IMR-90 (cell line): ENCODE measurements around the gene KCTD16. TPM values are rescaled to one million over a fixed set of nuclear protein-coding genes. Genes with fewer than 3 reads are reported as not detected.

Experiments
- ATAC-seq: fragments of 200-7000 bp; cut with Tn5 transposase; 2 replicates; pipeline ENCODE4 v1.9.1; 2020; ENCODE audit warnings: low read depth, mild to moderate bottlenecking, moderate library complexity
- BruUV-seq: library from RNA; stranded (reverse); fragments of 400-500 nt; replicated peaks from 2 replicates; lab custom pipeline; 2021; lab: Mats Ljungman, UMichigan
- CTCF ChIA-PET: fragments of 300-600 bp; formaldehyde crosslinking; extraction: SDS; loops from one replicate; lab custom pipeline; 2021; ENCODE audit warnings: antibody characterized with exemption; lab: Yijun Ruan, JAX
- POLR2A ChIA-PET: fragments of 300-600 bp; sonication (Branson Sonifier 250); formaldehyde crosslinking; loops from one replicate; lab custom pipeline; 2022; ENCODE audit warnings: antibody characterized with exemption; ENCODE audit not compliant: unreplicated experiment; lab: Charles Lee
- DNase-seq: peaks from one replicate; pipeline ENCODE4 v3.0.0; 2013
- H2AFZ ChIP-seq: replicated peaks from 2 replicates; pipeline ENCODE3; 2013; ENCODE audit warnings: low read length, mild to moderate bottlenecking; ENCODE audit not compliant: poor library complexity
- H2AK5ac ChIP-seq: 2 replicates; pipeline ENCODE4 v1.6.1; 2013; ENCODE audit warnings: low read depth, low read length, inconsistent platforms
- H2AK9ac ChIP-seq: replicated peaks from 2 replicates; pipeline ENCODE3; 2013; ENCODE audit warnings: mild to moderate bottlenecking, low read depth, low read length, moderate library complexity; ENCODE audit not compliant: poor library complexity
- H2BK120ac ChIP-seq: 2 replicates; pipeline ENCODE4 v1.6.1; 2013; ENCODE audit warnings: low read depth, low read length, inconsistent platforms
- H2BK15ac ChIP-seq: 3 replicates; pipeline ENCODE4 v1.6.1; 2013; ENCODE audit warnings: low read depth, low read length, inconsistent platforms
- H2BK20ac ChIP-seq: 2 replicates; pipeline ENCODE4 v1.6.1; 2013; ENCODE audit warnings: low read depth, mild to moderate bottlenecking, inconsistent platforms, low read length, moderate library complexity
- H2BK5ac ChIP-seq: 2 replicates; pipeline ENCODE4 v1.6.1; 2013; ENCODE audit warnings: mild to moderate bottlenecking, low read depth, low read length, inconsistent platforms; ENCODE audit not compliant: poor library complexity, severe bottlenecking
- H3K14ac ChIP-seq: replicated peaks from 2 replicates; pipeline ENCODE4 v1.6.1; 2013; ENCODE audit warnings: low read depth, low read length, inconsistent platforms
- H3K18ac ChIP-seq: 2 replicates; pipeline ENCODE4 v1.6.1; 2013; ENCODE audit warnings: low read depth, low read length, control low read depth
- H3K23ac ChIP-seq: 2 replicates; pipeline ENCODE4 v1.6.1; 2013; ENCODE audit warnings: low read depth, low read length, inconsistent platforms
- H3K27ac ChIP-seq: 2 replicates; pipeline ENCODE4 v1.5.1; 2013; ENCODE audit warnings: mild to moderate bottlenecking, control low read depth, low read length; ENCODE audit not compliant: insufficient read depth
- H3K27me3 ChIP-seq: 2 replicates; pipeline ENCODE4 v1.6.1; 2013; ENCODE audit warnings: low read length; ENCODE audit not compliant: control insufficient read depth, insufficient read depth
- H3K36me3 ChIP-seq: 2 replicates; pipeline ENCODE4 v1.6.1; 2013; ENCODE audit warnings: low read length, mixed read lengths; ENCODE audit not compliant: control insufficient read depth, insufficient read depth
- H3K4ac ChIP-seq: 2 replicates; pipeline ENCODE4 v1.6.1; 2013; ENCODE audit warnings: low read depth, low read length, inconsistent platforms
- H3K4me1 ChIP-seq: 2 replicates; pipeline ENCODE4 v1.6.1; 2013; ENCODE audit warnings: low read length, mixed read lengths; ENCODE audit not compliant: control insufficient read depth, insufficient read depth
- H3K4me2 ChIP-seq: 2 replicates; pipeline ENCODE4 v1.6.1; 2013; ENCODE audit warnings: low read depth, mild to moderate bottlenecking, control low read depth, low read length, moderate library complexity
- H3K4me3 ChIP-seq: 2 replicates; pipeline ENCODE4 v1.5.1; 2013; ENCODE audit warnings: low read depth, mild to moderate bottlenecking, control low read depth, low read length, moderate library complexity; ENCODE audit not compliant: insufficient read depth
- H3K56ac ChIP-seq: 2 replicates; pipeline ENCODE4 v1.6.1; 2013; ENCODE audit warnings: low read length, inconsistent platforms; ENCODE audit not compliant: insufficient read depth; ENCODE audit errors: extremely low read depth
- H3K79me1 ChIP-seq, 2 experiments: 2 replicates each; pipeline ENCODE4 v1.6.1; 2013; ENCODE audit warnings: low read length in 2 of 2, inconsistent platforms in 1 of 2, low read depth in 1 of 2
- H3K9ac ChIP-seq: 2 replicates; pipeline ENCODE4 v1.6.1; 2013; ENCODE audit warnings: low read depth, low read length, control low read depth
- H3K9me1 ChIP-seq: 2 replicates; pipeline ENCODE4 v1.6.1; 2013; ENCODE audit warnings: low read length, inconsistent platforms; ENCODE audit not compliant: insufficient read depth
- H3K9me3 ChIP-seq: 2 replicates; pipeline ENCODE4 v1.6.1; 2013; ENCODE audit warnings: low read length; ENCODE audit not compliant: control insufficient read depth, insufficient read depth
- H4K20me1 ChIP-seq: 2 replicates; pipeline ENCODE4 v1.6.1; 2013; ENCODE audit warnings: low read length, inconsistent platforms; ENCODE audit not compliant: insufficient read depth
- H4K5ac ChIP-seq: 2 replicates; pipeline ENCODE4 v1.6.1; 2013; ENCODE audit warnings: mild to moderate bottlenecking, low read depth, low read length, control low read depth
- H4K8ac ChIP-seq, 2 experiments: 2 replicates each; pipeline ENCODE4 v1.6.1; 2013; ENCODE audit warnings: low read depth in 2 of 2, low read length in 2 of 2, control low read depth in 1 of 2, inconsistent platforms in 1 of 2
- H4K91ac ChIP-seq: 2 replicates; pipeline ENCODE4 v1.6.1; 2013; ENCODE audit warnings: low read depth, low read length, inconsistent platforms; ENCODE audit not compliant: insufficient read depth
- CHD1 ChIP-seq: IDR thresholded peaks from 2 replicates; pipeline ENCODE4 v1.6.1; 2012; ENCODE audit warnings: low read depth, low read length, improper control_type of control experiment
- FOS ChIP-seq: fragments of 150-350 bp; IDR thresholded peaks from 2 replicates; pipeline ENCODE4 v1.6.1; 2016; ENCODE audit warnings: low read depth, low read length
- MAZ ChIP-seq: IDR thresholded peaks from 2 replicates; pipeline ENCODE4 v1.6.1; 2012; ENCODE audit warnings: low read depth, mild to moderate bottlenecking, low read length, improper control_type of control experiment, moderate library complexity, borderline replicate concordance
- MXI1 ChIP-seq: IDR thresholded peaks from 2 replicates; pipeline ENCODE4 v1.6.1; 2012; ENCODE audit warnings: low read depth, mild to moderate bottlenecking, low read length, moderate library complexity, borderline replicate concordance
- NFE2L2 ChIP-seq: fragments of 150-350 bp; IDR thresholded peaks from 2 replicates; pipeline ENCODE4 v1.6.1; 2016; ENCODE audit warnings: low read depth, mild to moderate bottlenecking, low read length
- POLR2A ChIP-seq: IDR thresholded peaks from 2 replicates; pipeline ENCODE4 v1.6.1; 2012; ENCODE audit warnings: mild to moderate bottlenecking, low read depth, low read length
- RCOR1 ChIP-seq: IDR thresholded peaks from 2 replicates; pipeline ENCODE4 v1.6.1; 2012; ENCODE audit warnings: mild to moderate bottlenecking, low read length, improper control_type of control experiment; ENCODE audit not compliant: insufficient replicate concordance
- WGBS, 2 experiments: methylation state at CpG; one replicate each; pipeline versions ENCODE4 v1.1.5 to v1.1.7; 2013; ENCODE audit warnings: missing lambda C conversion rate in 2 of 2; ENCODE audit not compliant: insufficient read length in 1 of 2; ENCODE audit errors: extremely low coverage in 2 of 2; 5-methylcytosine and 5-hydroxymethylcytosine counted together
- dilution Hi-C: fragments of 300-500 bp; cut with HindIII; formaldehyde crosslinking; loops from one replicate; pipeline ENCODE4 v1.14.3; 2018; ENCODE audit warnings: low sequenced_read_pairs; ENCODE audit not compliant: unreplicated experiment
- in situ Hi-C: fragments of 300-500 bp; cut with MboI; formaldehyde crosslinking; loops from 3 replicates; pipeline ENCODE4 v1.14.3; 2019; ENCODE audit warnings: low sequenced_read_pairs, inconsistent platforms, mixed read lengths
- intact Hi-C: fragments of 100-400 bp; cut with micrococcal nuclease; formaldehyde crosslinking; loops from 2 replicates; pipeline ENCODE4 v1.10.0; 2022
- polyA plus RNA-seq, 3 experiments: library from polyadenylated mRNA; depleted of rRNA; stranded (reverse); fragments of >200 nt; gene quantifications; 2 replicates each; pipeline ENCODE4 v1.2.3, GENCODE V29; 2012; ENCODE audit warnings: low replicate concordance in 1 of 3
- total RNA-seq: library from RNA; depleted of rRNA; stranded (reverse); fragments of >200 nt; gene quantifications from 2 replicates; pipeline ENCODE4 v1.2.3, GENCODE V29; 2012

The KCTD16 gene
- total and polyA plus RNA-seq, 2 of the 4 experiments (the other 2 are of a cell fraction) = 0.43 to 1.1 TPM

DNA sequence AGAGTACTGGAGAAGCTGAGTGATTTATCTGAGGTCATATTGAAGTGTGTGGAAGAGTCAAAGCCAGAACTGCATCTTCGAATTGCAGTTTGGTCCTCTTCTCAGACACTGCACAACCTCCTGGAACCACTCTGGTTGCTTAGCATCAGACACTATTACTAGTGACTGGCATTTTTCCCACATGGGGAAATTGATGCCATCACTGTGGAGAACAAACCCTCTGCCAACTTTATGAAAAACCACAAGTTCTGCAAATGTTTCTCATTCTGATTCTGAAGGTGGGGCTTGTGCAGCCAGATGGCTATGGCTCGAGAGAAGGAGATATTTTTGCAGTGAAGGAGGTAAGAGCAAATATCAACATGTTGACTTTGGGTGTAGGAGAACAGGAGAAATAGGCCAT, 67.2 kb downstream of the KCTD16 start:
- ATAC-seq (no peak), DNase-seq (no peak)
- H3K79me1 ChIP-seq = no peaks in the 10 kb centered on the region
- H3K27me3 ChIP-seq = 0 out of 2 replicates have a peak, but pooled peaks cover 1% of the 10 kb centered on the region
- in situ Hi-C loops = no loop called here
- H2AK5ac ChIP-seq = no peak overlapping the region
- no peak overlapping the region for H3K4me3 ChIP-seq
- WGBS, 2 experiments = 20% methylated on average over 1 of the region's 2 CpGs; no CpG with 5 or more reads in 1 of the 2 experiments
- H3K4me2 ChIP-seq = no peak overlapping the region
- no peak overlapping the region for H4K8ac ChIP-seq
- TF ChIP-seq FOS (no peak), MXI1 (no peak), RCOR1 (no peak), CHD1 (no peak), MAZ (no peak), POLR2A (no peak), NFE2L2 (no peak)
- H3K4ac ChIP-seq = no peak overlapping the region
- no peaks in the 10 kb centered on the region for H3K4me1 ChIP-seq
- H3K9me3 ChIP-seq = no peaks in the 10 kb centered on the region
- no peak overlapping the region for H3K56ac ChIP-seq
- no peak overlapping the region for H3K14ac ChIP-seq
- H2AFZ ChIP-seq = no peak overlapping the region
- H3K9ac ChIP-seq = no peak overlapping the region
- H2AK9ac ChIP-seq = no peak overlapping the region
- no peak overlapping the region for H3K27ac ChIP-seq
- no peak overlapping the region for H2BK20ac ChIP-seq
- dilution Hi-C loops = no loop called here
- no peak overlapping the region for H4K91ac ChIP-seq
- no TSS peak for BruUV-seq
- no peak overlapping the region for H3K23ac ChIP-seq
- no peaks in the 10 kb centered on the region for H3K36me3 ChIP-seq
- H4K5ac ChIP-seq = no peak overlapping the region
- ChIA-PET POLR2A (no interaction called here), CTCF (interaction anchor here (0.7 kb wide), 1 partner anchor 9 kb away, joined by 3 read pairs; no protein-coding TSS in a partner anchor)
- intact Hi-C loops = no loop called here
- H4K20me1 ChIP-seq = no peaks in the 10 kb centered on the region
- no peak overlapping the region for H2BK5ac ChIP-seq
- H3K18ac ChIP-seq = no peak overlapping the region
- no peak overlapping the region for H2BK120ac ChIP-seq
- H2BK15ac ChIP-seq = no peak overlapping the region
- H3K9me1 ChIP-seq = no peaks in the 10 kb centered on the region
